ENCODE data around the gene ZNF462. TPM values are rescaled to one million over a fixed set of nuclear protein-coding genes. Genes with fewer than 3 reads are reported as not detected.

The ZNF462 gene
- total RNA-seq (1 to 10 TPM; 1.1 to 1.3 TPM), total RNA-seq (0 to 11.4 (median 1.2) reads per million in 172 experiments)
- 0.63 TPM for polyA plus RNA-seq (2013, experiment 1 of 2)
- 0.75 TPM for polyA plus RNA-seq (2013, experiment 2 of 2)

- H3K36me3 ChIP-seq (ENCODE audit: insufficient read depth, low read length) = no peaks in the 10 kb centered on the region
- peaks cover 50 to 73% of the 10 kb centered on the region in 2 experiments for H3K27me3 ChIP-seq (ENCODE audit: control insufficient read depth in 1 of 2, insufficient read depth in 2 of 2, low read length in 2 of 2)
- ATAC-seq (ENCODE audit: poor library complexity) (no peak), DNase-seq (peak in 1 of 14 experiments; percentile 4)
- intact Hi-C loops (cut with DNase I, micrococcal nuclease) = no loop called here
- no peak for TF ChIP-seq CTCF (IDR thresholded peaks at IDR 0.05)
- H3K9me3 Mint-ChIP-seq = no peaks in the 10 kb centered on the region
- ChIA-PET POLR2A (no interaction called here), CTCF (no interaction called here)
- H3K27me3 Mint-ChIP-seq = peaks cover 80% of the 10 kb centered on the region
- peaks cover 0 to 39% of the 10 kb centered on the region in 2 experiments for H3K9me3 ChIP-seq (ENCODE audit: control insufficient read depth in 1 of 2, insufficient read depth in 1 of 2, low read length in 2 of 2)
- peaks cover 30% of the 10 kb centered on the region for H3K4me1 Mint-ChIP-seq (ENCODE audit: low read depth)
- H3K4me3 Mint-ChIP-seq = peak within 1 kb of the TSS; percentile 83
- H3K4me1 ChIP-seq (ENCODE audit: insufficient read depth, low read length) = peaks cover 4% of the 10 kb centered on the region
- no peak within 1 kb of the TSS for H3K27ac ChIP-seq (ENCODE audit: low read depth in 1 of 2, low read length in 2 of 2)
- no peaks in the 10 kb centered on the region for H3K36me3 Mint-ChIP-seq (ENCODE audit: low read depth)
- H3K27ac Mint-ChIP-seq = no peak within 1 kb of the TSS
- peak within 1 kb of the TSS; percentile 36 for H3K4me3 ChIP-seq (ENCODE audit: low read length)
Observed at GRCh38 chr9:106862821-106863720, at the start of gene ZNF462. Gene ZNF462, plus strand, starts transcription at chr9:106863166. Its CDS starts 60,218 bp downstream, at chr9:106923384.

GRCh38 chr9:106816524-106816923 is 46.4 kb upstream of the ZNF462 start:
- ChIA-PET POLR2A (no interaction called here), CTCF (no interaction called here)
- Histone ChIP-seq H3K9me3 (ENCODE audit: control insufficient read depth in 1 of 2, insufficient read depth in 1 of 2, low read length in 2 of 2) (no peaks in the 10 kb centered on the region), H3K27ac (ENCODE audit: low read depth in 1 of 2, low read length in 2 of 2) (no peak overlapping the region), H3K4me3 (ENCODE audit: low read length) (no peak overlapping the region), H3K4me1 (ENCODE audit: insufficient read depth, low read length) (no peaks in the 10 kb centered on the region), H3K27me3 (ENCODE audit: control insufficient read depth in 1 of 2, insufficient read depth in 2 of 2, low read length in 2 of 2) (no peaks in the 10 kb centered on the region), H3K36me3 (ENCODE audit: insufficient read depth, low read length) (no peaks in the 10 kb centered on the region)
- intact Hi-C loops (cut with DNase I, micrococcal nuclease) = no loop called here
- Mint-ChIP-seq H3K4me1 (ENCODE audit: low read depth) (no peaks in the 10 kb centered on the region), H3K27me3 (no peaks in the 10 kb centered on the region), H3K9me3 (peaks cover 14% of the 10 kb centered on the region), H3K4me3 (no peak overlapping the region), H3K36me3 (ENCODE audit: low read depth) (no peaks in the 10 kb centered on the region), H3K27ac (no peak overlapping the region)
- no peak for TF ChIP-seq CTCF (IDR thresholded peaks at IDR 0.05)
- DNase-seq = no peak
- no peak for ATAC-seq (ENCODE audit: poor library complexity)

- no peaks in the 10 kb centered on the region for H3K4me1 ChIP-seq (ENCODE audit: insufficient read depth, low read length)
- H3K36me3 ChIP-seq (ENCODE audit: insufficient read depth, low read length) = no peaks in the 10 kb centered on the region
- ChIA-PET POLR2A (no interaction called here), CTCF (no interaction called here)
- Mint-ChIP-seq H3K4me3 (no peak overlapping the region), H3K27ac (no peak overlapping the region), H3K27me3 (no peaks in the 10 kb centered on the region), H3K4me1 (ENCODE audit: low read depth) (no peaks in the 10 kb centered on the region), H3K9me3 (peaks cover 10% of the 10 kb centered on the region), H3K36me3 (ENCODE audit: low read depth) (no peaks in the 10 kb centered on the region)
- no peak for TF ChIP-seq CTCF (IDR thresholded peaks at IDR 0.05)
- no peak overlapping the region for H3K4me3 ChIP-seq (ENCODE audit: low read length)
- DNase-seq = no peak
- ATAC-seq (ENCODE audit: poor library complexity) = no peak
- no peaks in the 10 kb centered on the region for H3K27me3 ChIP-seq (ENCODE audit: control insufficient read depth in 1 of 2, insufficient read depth in 2 of 2, low read length in 2 of 2)
- intact Hi-C loops (cut with DNase I, micrococcal nuclease) = no loop called here
- H3K27ac ChIP-seq (ENCODE audit: low read depth in 1 of 2, low read length in 2 of 2) = no peak overlapping the region
- no peaks in the 10 kb centered on the region for H3K9me3 ChIP-seq (ENCODE audit: control insufficient read depth in 1 of 2, insufficient read depth in 1 of 2, low read length in 2 of 2)
Observed at GRCh38 chr9:106818034-106818433, 44.9 kb upstream of the ZNF462 start.
